Peyer's patch (tissue), 4 donors: Measurements from ENCODE around the gene TMEM121B. TPM values are rescaled to one million over a fixed set of nuclear protein-coding genes. Genes with fewer than 3 reads are reported as not detected.

Experiments used
- DNase-seq, 3 donors: peaks; one replicate each; pipeline ENCODE4 v3.0.0-alpha.2; 2017 to 2019
- H3K27ac ChIP-seq, 4 donors: fragments of 200-600 bp; sonication (generic); one replicate each; pipeline ENCODE4 v1.5.1; 2016 to 2019
- H3K27me3 ChIP-seq, 2 donors: fragments of 200-600 bp; sonication (generic); one replicate each; pipeline ENCODE4 v1.5.1; 2019
- H3K36me3 ChIP-seq, 3 donors: fragments of 200-600 bp; sonication (generic); one replicate each; pipeline ENCODE4 v1.5.1; 2016 to 2019
- H3K4me1 ChIP-seq, 4 donors: fragments of 200-600 bp; sonication (generic); one replicate each; pipeline ENCODE4 v1.5.1; 2016 to 2019
- H3K4me3 ChIP-seq, 4 donors: fragments of 200-600 bp; sonication (generic); 1 replicate in 3 of 4; 2 replicates in 1 of 4; pipeline ENCODE4 v1.5.1; 2016 to 2019; ENCODE audit warnings: mild to moderate bottlenecking in 1 of 4
- H3K9me3 ChIP-seq, 4 donors: fragments of 200-600 bp; sonication (generic); one replicate each; pipeline ENCODE4 v1.5.1; 2016 to 2019; ENCODE audit warnings: mild to moderate bottlenecking in 1 of 4
- CTCF ChIP-seq, 6 experiments: fragments of 450-650 bp in 4 of 6; fragments of 200-600 bp in 2 of 6; sonication (generic) in 1 of 6; IDR thresholded peaks; one replicate each; pipeline ENCODE4 v1.5.1; 2017 to 2019; ENCODE audit warnings: antibody characterized with exemption in 6 of 6, mild to moderate bottlenecking in 3 of 6, moderate library complexity in 1 of 6
- POLR2A ChIP-seq, 2 donors: fragments of 450-650 bp; IDR thresholded peaks; one replicate each; pipeline ENCODE4 v1.5.1; 2017; ENCODE audit warnings: antibody characterized with exemption in 2 of 2, mild to moderate bottlenecking in 2 of 2, moderate library complexity in 2 of 2
- total RNA-seq, 4 donors: library from RNA; depleted of rRNA; stranded (reverse); fragments of >200 nt; gene quantifications; one replicate each; pipeline ENCODE4 v1.1.0, GENCODE V29; 2016

TMEM121B gene
- total RNA-seq, 4 donors from 2014 or later = 0.18 to 0.76 (median 0.40) TPM; not detected in 1

GRCh38 chr22:17143826-17144225 lies 22.7 kb upstream of the TMEM121B start:
- Histone ChIP-seq H3K4me1 (no peaks in the 10 kb centered on the region), H3K36me3 (peaks cover 0 to 65% (median 0%) of the 10 kb centered on the region in 3 donors), H3K9me3 (no peaks in the 10 kb centered on the region), H3K4me3 (no peak overlapping the region), H3K27ac (no peak overlapping the region), H3K27me3 (no peaks in the 10 kb centered on the region)
- TF ChIP-seq POLR2A (IDR thresholded peaks at IDR 0.05) (no peak), CTCF (IDR thresholded peaks at IDR 0.05) (no peak)
- peak in 1 of 3 donors; percentile 24 for DNase-seq

- H3K27ac ChIP-seq = no peak overlapping the region
- H3K4me1 ChIP-seq = no peaks in the 10 kb centered on the region
- H3K9me3 ChIP-seq = no peaks in the 10 kb centered on the region
- no peak overlapping the region for H3K4me3 ChIP-seq
- peaks cover 0 to 69% (median 0%) of the 10 kb centered on the region in 3 donors for H3K36me3 ChIP-seq
- no peak for TF ChIP-seq POLR2A (IDR thresholded peaks at IDR 0.05)
- no peak for TF ChIP-seq CTCF (IDR thresholded peaks at IDR 0.05)
- no peaks in the 10 kb centered on the region for H3K27me3 ChIP-seq
- DNase-seq = peak in 1 of 3 donors; percentile 26
Measured at GRCh38 chr22:17143101-17143500, 21.9 kb upstream of the TMEM121B start.

GRCh38 chr22:17140826-17141766 lies 19.9 kb upstream of the TMEM121B start:
- Histone ChIP-seq H3K27ac (no peak overlapping the region), H3K4me1 (no peaks in the 10 kb centered on the region), H3K36me3 (peaks cover 0 to 75% (median 0%) of the 10 kb centered on the region in 3 donors), H3K27me3 (no peaks in the 10 kb centered on the region), H3K9me3 (no peaks in the 10 kb centered on the region), H3K4me3 (no peak overlapping the region)
- peak in 1 of 3 donors; percentile 34 for DNase-seq
- TF ChIP-seq CTCF (IDR thresholded peaks at IDR 0.05) = no peak
- TF ChIP-seq POLR2A (IDR thresholded peaks at IDR 0.05) = no peak

- peak in 1 of 3 donors; percentile 15 for DNase-seq
- Histone ChIP-seq H3K36me3 (peaks cover 0 to 73% (median 0%) of the 10 kb centered on the region in 3 donors), H3K27me3 (no peaks in the 10 kb centered on the region), H3K4me3 (no peak overlapping the region), H3K9me3 (no peaks in the 10 kb centered on the region), H3K27ac (no peak overlapping the region), H3K4me1 (no peaks in the 10 kb centered on the region)
- TF ChIP-seq POLR2A (IDR thresholded peaks at IDR 0.05) (no peak), CTCF (IDR thresholded peaks at IDR 0.05) (no peak)
Measured at GRCh38 chr22:17140022-17140421, 18.9 kb upstream of the TMEM121B start.

GRCh38 chr22:17138513-17138912 lies 17.4 kb upstream of the TMEM121B start:
- Histone ChIP-seq H3K4me1 (no peaks in the 10 kb centered on the region), H3K27me3 (no peaks in the 10 kb centered on the region), H3K27ac (no peak overlapping the region), H3K9me3 (no peaks in the 10 kb centered on the region), H3K4me3 (no peak overlapping the region), H3K36me3 (peaks cover 0 to 59% (median 0%) of the 10 kb centered on the region in 3 donors)
- DNase-seq = peak in 1 of 3 donors; percentile 30
- no peak for TF ChIP-seq CTCF (IDR thresholded peaks at IDR 0.05)
- TF ChIP-seq POLR2A (IDR thresholded peaks at IDR 0.05) = no peak
